ENCODE measurements around the gene PLEKHA6. TPM values are rescaled to one million over a fixed set of nuclear protein-coding genes. Genes with fewer than 3 reads are reported as not detected.

The PLEKHA6 gene
- total RNA-seq, 1 experiment from 2014 or later: 2.1 TPM

DNA sequence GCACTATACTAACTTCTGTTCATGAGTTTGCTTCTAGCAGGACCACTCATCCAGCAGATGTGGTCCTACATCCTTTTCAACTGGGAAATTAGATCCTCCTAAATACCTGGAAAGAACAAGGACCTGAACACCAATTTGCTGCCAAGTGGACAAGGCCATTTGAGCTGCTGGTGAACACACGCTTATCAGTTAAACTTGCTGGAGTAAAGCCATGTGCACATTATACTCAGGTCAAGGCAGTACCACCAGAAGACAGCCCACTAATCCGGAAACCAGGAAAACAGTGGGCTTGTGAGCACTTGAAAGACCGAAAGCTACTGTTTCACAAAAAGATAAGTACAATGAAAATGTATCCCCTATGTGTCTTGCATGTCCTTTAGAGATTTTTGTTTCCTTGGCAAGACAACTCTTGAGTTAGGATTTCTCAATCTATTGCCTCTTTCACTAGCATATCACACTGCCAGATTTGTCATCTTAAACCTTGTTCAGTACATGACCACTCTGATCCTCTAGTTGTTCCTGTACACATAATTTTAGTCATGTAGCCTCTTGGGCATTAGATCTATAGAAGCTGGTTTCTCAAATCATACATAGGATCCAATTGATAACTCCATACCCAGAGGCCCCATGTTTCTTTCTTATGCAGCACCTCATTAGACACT, 189.1 kb downstream of the PLEKHA6 start:
- H3K36me3 Mint-ChIP-seq (ENCODE audit: insufficient read depth in 1 of 3, low read depth in 3 of 3): peaks cover 0 to 17% (median 8%) of the 10 kb centered on the region in 3 experiments; a peak in 5 of 7 replicates
- TF ChIP-seq, protein P1, sequence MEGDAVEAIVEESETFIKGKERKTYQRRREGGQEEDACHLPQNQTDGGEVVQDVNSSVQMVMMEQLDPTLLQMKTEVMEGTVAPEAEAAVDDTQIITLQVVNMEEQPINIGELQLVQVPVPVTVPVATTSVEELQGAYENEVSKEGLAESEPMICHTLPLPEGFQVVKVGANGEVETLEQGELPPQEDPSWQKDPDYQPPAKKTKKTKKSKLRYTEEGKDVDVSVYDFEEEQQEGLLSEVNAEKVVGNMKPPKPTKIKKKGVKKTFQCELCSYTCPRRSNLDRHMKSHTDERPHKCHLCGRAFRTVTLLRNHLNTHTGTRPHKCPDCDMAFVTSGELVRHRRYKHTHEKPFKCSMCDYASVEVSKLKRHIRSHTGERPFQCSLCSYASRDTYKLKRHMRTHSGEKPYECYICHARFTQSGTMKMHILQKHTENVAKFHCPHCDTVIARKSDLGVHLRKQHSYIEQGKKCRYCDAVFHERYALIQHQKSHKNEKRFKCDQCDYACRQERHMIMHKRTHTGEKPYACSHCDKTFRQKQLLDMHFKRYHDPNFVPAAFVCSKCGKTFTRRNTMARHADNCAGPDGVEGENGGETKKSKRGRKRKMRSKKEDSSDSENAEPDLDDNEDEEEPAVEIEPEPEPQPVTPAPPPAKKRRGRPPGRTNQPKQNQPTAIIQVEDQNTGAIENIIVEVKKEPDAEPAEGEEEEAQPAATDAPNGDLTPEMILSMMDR (conservative IDR thresholded peaks at IDR 0.05): no peak
- WGBS (ENCODE audit: extremely low coverage, insufficient read length, low lambda C conversion rate): no CpG with 5 or more reads among the region's 3 CpGs

More for the DNA sequence above, 189.1 kb downstream of the PLEKHA6 start:
- Histone ChIP-seq H2AK5ac (ENCODE audit: insufficient read length, low read length) (no peak overlapping the region), H3K4me2 (ENCODE audit: insufficient read depth, insufficient read length, low read length) (no peak overlapping the region), H3K27ac (ENCODE audit: insufficient read length, low read depth, low read length) (no peak overlapping the region), H2BK120ac (ENCODE audit: low read depth, low read length, poor library complexity, severe bottlenecking) (no peak overlapping the region), H2BK5ac (ENCODE audit: insufficient read length, low read length) (no peak overlapping the region), H2BK12ac (ENCODE audit: insufficient read length, low read depth, low read length) (no peak overlapping the region), H3K4ac (ENCODE audit: low read depth, low read length) (no peak overlapping the region), H3K23me2 (ENCODE audit: insufficient read length, low read depth, low read length, poor library complexity, severe bottlenecking) (no peaks in the 10 kb centered on the region), H3K27me3 (ENCODE audit: insufficient read depth, low read length) (no peaks in the 10 kb centered on the region), H2AFZ (ENCODE audit: low read length) (no peak overlapping the region), H3K14ac (ENCODE audit: insufficient read depth, low read length) (no peak overlapping the region), H4K20me1 (ENCODE audit: control insufficient read depth, insufficient read depth, insufficient read length) (no peaks in the 10 kb centered on the region), H3K4me1 (ENCODE audit: insufficient read depth, low read length) (no peaks in the 10 kb centered on the region), H4K8ac (replicated peaks; ENCODE audit: insufficient read length, low read depth, low read length) (no peak overlapping the region), H3K56ac (ENCODE audit: insufficient read length, low read depth, low read length) (no peak overlapping the region), H3K23ac (ENCODE audit: insufficient read length, low read depth, low read length) (no peak overlapping the region), H2BK20ac (ENCODE audit: low read depth, low read length, poor library complexity, severe bottlenecking) (no peak overlapping the region), H3K79me2 (ENCODE audit: insufficient read depth, low read length) (no peaks in the 10 kb centered on the region), H3K9ac (ENCODE audit: extremely low read depth, insufficient read length, low read length) (no peak overlapping the region), H3T11ph (ENCODE audit: low read length) (no peak overlapping the region), H4K91ac (ENCODE audit: insufficient read length, low read depth, low read length) (no peak overlapping the region), H2BK15ac (ENCODE audit: low read depth, low read length) (no peak overlapping the region), H3K79me1 (ENCODE audit: insufficient read depth, low read depth, low read length, poor library complexity, severe bottlenecking) (no peaks in the 10 kb centered on the region), H3K18ac (ENCODE audit: insufficient read length, low read depth, low read length) (no peak overlapping the region), H3K9me3 (ENCODE audit: control insufficient read depth, low read depth, low read length) (peaks cover 21% of the 10 kb centered on the region), H4K5ac (ENCODE audit: insufficient read length, low read depth, low read length) (no peak overlapping the region)
- Mint-ChIP-seq H3K4me1 (no peaks in the 10 kb centered on the region), H3K27ac (no peak overlapping the region), H3K4me3 (no peak overlapping the region), H3K9me3 (peaks cover 32 to 37% of the 10 kb centered on the region in 2 experiments), H3K27me3 (ENCODE audit: low read depth) (peaks cover 23% of the 10 kb centered on the region)
- DNase-seq: no peak
